Spleen (tissue), 11 donors: Measurements from ENCODE around the gene ZNF438. TPM values are rescaled to one million over a fixed set of nuclear protein-coding genes. Genes with fewer than 3 reads are reported as not detected.

Source experiments
- DNase-seq: peaks from one replicate; pipeline ENCODE4 v3.0.0-alpha.2; 2020
- H3K27ac ChIP-seq, 8 donors: fragments of 200-600 bp; sonication (generic) in 7 of 8; 1 replicate in 4 of 8; 2 replicates in 4 of 8; pipeline versions ENCODE4 v1.5.0 to v1.8.0; 2016 to 2021; ENCODE audit warnings: inconsistent platforms in 4 of 8, mild to moderate bottlenecking in 4 of 8, moderate library complexity in 1 of 8
- H3K27me3 ChIP-seq, 7 donors: fragments of 200-600 bp; sonication (generic) in 6 of 7; replicated peaks in 1 of 7; 1 replicate in 4 of 7; 2 replicates in 3 of 7; pipeline versions ENCODE4 v1.5.0 to v1.8.0; 2016 to 2021; ENCODE audit warnings: inconsistent platforms in 3 of 7, mild to moderate bottlenecking in 1 of 7
- H3K36me3 ChIP-seq, 6 donors: fragments of 200-600 bp; sonication (generic) in 5 of 6; 1 replicate in 4 of 6; 2 replicates in 2 of 6; pipeline versions ENCODE4 v1.5.0 to v1.8.0; 2016 to 2021; ENCODE audit warnings: inconsistent platforms in 2 of 6
- H3K4me1 ChIP-seq, 6 donors: fragments of 200-600 bp; sonication (generic) in 5 of 6; 1 replicate in 3 of 6; 2 replicates in 3 of 6; pipeline versions ENCODE4 v1.5.0 to v1.8.0; 2016 to 2021; ENCODE audit warnings: inconsistent platforms in 3 of 6
- H3K4me3 ChIP-seq, 8 donors: fragments of 200-600 bp; sonication (generic) in 7 of 8; 1 replicate in 4 of 8; 2 replicates in 4 of 8; pipeline versions ENCODE4 v1.5.0 to v1.8.0; 2016 to 2021; ENCODE audit warnings: inconsistent platforms in 4 of 8, mild to moderate bottlenecking in 4 of 8, moderate library complexity in 2 of 8
- H3K9me3 ChIP-seq, 8 donors: fragments of 200-600 bp; sonication (generic) in 7 of 8; 1 replicate in 4 of 8; 2 replicates in 4 of 8; pipeline versions ENCODE4 v1.5.0 to v1.8.0; 2016 to 2021; ENCODE audit warnings: inconsistent platforms in 4 of 8
- POLR2A ChIP-seq, 3 donors: fragments of 450-650 bp; IDR thresholded peaks; one replicate each; pipeline ENCODE4 v1.5.1; 2017; ENCODE audit warnings: antibody characterized with exemption in 3 of 3, mild to moderate bottlenecking in 1 of 3
- POLR2AphosphoS5 ChIP-seq, 3 donors: sonication (generic); formaldehyde crosslinking; IDR thresholded peaks; one replicate each; pipeline ENCODE4 v1.5.1; 2017; ENCODE audit warnings: antibody characterized with exemption in 3 of 3
- WGBS, 5 donors: extraction: QIAGEN DNeasy Blood & Tissue Kit in 3 of 5; methylation state at CpG; one replicate each; pipeline versions ENCODE4 v1.1.5 to v1.1.7; 2013 to 2018; 5-methylcytosine and 5-hydroxymethylcytosine counted together
- intact Hi-C: fragments of 100-400 bp; cut with DNase I; formaldehyde crosslinking; loops from one replicate; pipeline ENCODE4 v1.15.0; 2023; ENCODE audit warnings: low total_unique reads
- polyA plus RNA-seq, 3 donors: library from polyadenylated mRNA; stranded (reverse); fragments of 200-250 nt; gene quantifications; one replicate each; pipeline ENCODE4 v1.2.1, GENCODE V29; 2013
- total RNA-seq, 7 donors: library from RNA; depleted of rRNA in 3 of 7; stranded (reverse); fragments of >200 nt in 3 of 7; fragmentation: NEBNext Ultra II Directional in 4 of 7; extraction: Animal tissue kit (Norgen Biotek cat#: 25700) in 4 of 7; gene quantifications; one replicate each; pipeline versions ENCODE4 v1.1.0 to v1.2.1, GENCODE V29; 2016 to 2021
- TF ChIP-seq, protein P1 (sequence below), 11 experiments: fragments of 200-600 bp in 7 of 11; fragments of 450-650 bp in 4 of 11; sonication (generic) in 4 of 11; IDR thresholded peaks in 8 of 11; conservative IDR thresholded peaks in 3 of 11; 1 replicate in 7 of 11; 2 replicates in 4 of 11; pipeline versions ENCODE4 v1.4.0 to v1.8.0; 2016 to 2021; ENCODE audit warnings: antibody characterized with exemption in 11 of 11, inconsistent platforms in 4 of 11, mild to moderate bottlenecking in 1 of 11
- donor health status: healthy with polysubstance abuse.
- donor health status: DM: no; HTN: no; CAD: no; lungs with moderate emphysema.
- donor health status: DM: no; HTN: no; CAD: no.
- donor health status: Bipolar disorder and iron deficiency.
- donor health status: healthy.
- donor health status: DM: no; HTN: no; CAD: no.
- donor health status: DM: yes; HTN: yes; CAD: no.

ZNF438 gene
- total and polyA plus RNA-seq, 10 donors: 4.4 to 23.1 (median 13.9) TPM

DNA sequence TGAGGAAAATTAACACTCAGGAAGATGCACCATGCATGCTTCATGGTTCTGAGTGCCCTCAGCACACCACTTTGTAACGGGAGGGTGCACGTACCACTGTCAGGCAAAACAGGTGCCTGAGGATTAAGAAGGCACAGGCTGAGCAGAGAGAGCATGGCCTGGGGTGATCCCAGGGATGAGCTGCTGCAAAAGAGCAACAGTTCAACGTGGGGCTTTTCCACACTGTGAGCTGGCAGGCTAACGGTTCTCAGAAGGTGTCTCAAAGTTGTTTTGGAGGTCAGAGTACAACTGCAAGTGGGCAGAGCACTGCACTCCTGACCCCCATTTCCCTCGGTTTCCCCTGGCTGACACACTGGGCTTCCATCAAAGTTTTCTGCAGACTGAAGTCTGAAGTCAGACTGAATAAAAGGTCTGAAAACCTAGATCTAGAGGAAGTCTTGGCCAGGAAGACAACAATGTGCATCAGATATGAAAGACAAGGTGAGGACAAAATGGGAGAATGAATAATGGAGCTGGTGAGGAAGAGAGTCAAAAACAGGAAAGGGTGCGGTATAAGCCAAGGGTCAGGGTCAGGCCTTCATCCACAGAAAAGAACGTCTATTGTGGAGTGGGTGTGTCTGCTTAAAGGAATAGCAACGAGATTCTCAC is 20.5 kb downstream of the ZNF438 start:
- peak overlapping the region in 6 of 8 donors; percentile 52 to 71 (median 64) for H3K27ac ChIP-seq
- H3K4me3 ChIP-seq: no peak overlapping the region
- H3K9me3 ChIP-seq: no peaks in the 10 kb centered on the region
- no peaks in the 10 kb centered on the region for H3K27me3 ChIP-seq
- peaks cover 0 to 34% (median 9%) of the 10 kb centered on the region in 6 donors for H3K4me1 ChIP-seq
- intact Hi-C loops: no loop called here
- DNase-seq: no peak
- no peaks in the 10 kb centered on the region for H3K36me3 ChIP-seq
- 58 to 74% (median 68%) methylated on average over 8 of the region's 8 CpGs for WGBS, 5 donors
- TF ChIP-seq, protein P1, sequence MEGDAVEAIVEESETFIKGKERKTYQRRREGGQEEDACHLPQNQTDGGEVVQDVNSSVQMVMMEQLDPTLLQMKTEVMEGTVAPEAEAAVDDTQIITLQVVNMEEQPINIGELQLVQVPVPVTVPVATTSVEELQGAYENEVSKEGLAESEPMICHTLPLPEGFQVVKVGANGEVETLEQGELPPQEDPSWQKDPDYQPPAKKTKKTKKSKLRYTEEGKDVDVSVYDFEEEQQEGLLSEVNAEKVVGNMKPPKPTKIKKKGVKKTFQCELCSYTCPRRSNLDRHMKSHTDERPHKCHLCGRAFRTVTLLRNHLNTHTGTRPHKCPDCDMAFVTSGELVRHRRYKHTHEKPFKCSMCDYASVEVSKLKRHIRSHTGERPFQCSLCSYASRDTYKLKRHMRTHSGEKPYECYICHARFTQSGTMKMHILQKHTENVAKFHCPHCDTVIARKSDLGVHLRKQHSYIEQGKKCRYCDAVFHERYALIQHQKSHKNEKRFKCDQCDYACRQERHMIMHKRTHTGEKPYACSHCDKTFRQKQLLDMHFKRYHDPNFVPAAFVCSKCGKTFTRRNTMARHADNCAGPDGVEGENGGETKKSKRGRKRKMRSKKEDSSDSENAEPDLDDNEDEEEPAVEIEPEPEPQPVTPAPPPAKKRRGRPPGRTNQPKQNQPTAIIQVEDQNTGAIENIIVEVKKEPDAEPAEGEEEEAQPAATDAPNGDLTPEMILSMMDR (IDR thresholded peaks at IDR 0.05 in 8 of 11, conservative IDR thresholded peaks at IDR 0.05 in 3 of 11): no peak
- TF ChIP-seq POLR2AphosphoS5 (IDR thresholded peaks at IDR 0.05): peak in 1 of 3 donors; percentile 31

DNA sequence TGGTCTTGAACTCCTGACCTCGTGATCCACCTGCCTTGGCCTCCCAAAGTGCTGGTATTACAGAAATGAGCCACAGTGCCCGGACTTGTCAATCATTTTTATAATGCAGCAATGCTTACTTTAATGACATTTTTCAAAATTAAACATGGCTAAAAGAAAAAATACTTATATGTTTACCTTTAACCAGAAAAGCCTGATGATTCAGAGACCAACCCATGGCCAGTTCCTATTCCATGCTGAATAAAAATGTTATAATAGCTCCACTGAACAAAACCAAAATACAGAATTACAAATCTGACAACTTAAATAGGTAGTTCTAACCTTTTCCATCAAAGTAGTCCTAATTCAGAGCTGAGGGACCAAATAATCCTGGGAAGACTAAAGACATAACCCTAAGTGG is 21.6 kb downstream of the ZNF438 start:
- 90 to 96% (median 91%) methylated on average over 2 of the region's 2 CpGs for WGBS, 5 donors
- H3K9me3 ChIP-seq: no peaks in the 10 kb centered on the region
- TF ChIP-seq, protein P1 (IDR thresholded peaks at IDR 0.05 in 8 of 11, conservative IDR thresholded peaks at IDR 0.05 in 3 of 11): no peak
- TF ChIP-seq POLR2AphosphoS5 (IDR thresholded peaks at IDR 0.05) (no peak), POLR2A (IDR thresholded peaks at IDR 0.05) (no peak)
- no peaks in the 10 kb centered on the region for H3K27me3 ChIP-seq
- DNase-seq: no peak
- no peak overlapping the region for H3K4me3 ChIP-seq
- H3K36me3 ChIP-seq: no peaks in the 10 kb centered on the region
- intact Hi-C loops: no loop called here
- H3K4me1 ChIP-seq: peaks cover 0 to 44% (median 13%) of the 10 kb centered on the region in 6 donors
- peak overlapping the region in 1 of 8 donors; percentile 71 for H3K27ac ChIP-seq

DNA sequence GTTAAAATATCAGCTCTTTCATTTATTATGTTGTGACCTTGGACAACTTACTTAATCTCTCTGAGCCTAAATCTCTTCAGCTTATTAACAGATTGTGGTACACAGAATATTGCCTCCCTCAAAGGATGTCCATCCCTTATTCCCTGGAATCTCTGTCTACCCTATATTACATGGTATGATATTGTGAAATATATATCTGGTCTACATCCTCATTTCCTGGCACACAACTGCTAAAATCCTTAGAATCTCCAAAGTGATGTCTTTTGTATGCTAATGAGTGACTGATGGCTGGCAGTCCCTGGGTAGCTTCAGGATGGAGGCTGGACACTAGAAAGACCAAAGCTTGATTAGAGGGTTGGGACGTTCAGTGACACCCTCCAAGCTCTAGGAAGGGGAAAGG is 25.8 kb downstream of the ZNF438 start:
- TF ChIP-seq POLR2AphosphoS5 (IDR thresholded peaks at IDR 0.05): no peak
- TF ChIP-seq, protein P1 (IDR thresholded peaks at IDR 0.05 in 8 of 11, conservative IDR thresholded peaks at IDR 0.05 in 3 of 11): no peak
- TF ChIP-seq POLR2A (IDR thresholded peaks at IDR 0.05): no peak
- Histone ChIP-seq H3K4me3 (no peak overlapping the region), H3K36me3 (no peaks in the 10 kb centered on the region), H3K27ac (peak overlapping the region in 3 of 8 donors; percentile 3 to 74 (median 13)), H3K9me3 (no peaks in the 10 kb centered on the region), H3K4me1 (peaks cover 0 to 59% (median 20%) of the 10 kb centered on the region in 6 donors), H3K27me3 (no peaks in the 10 kb centered on the region)
- no peak for DNase-seq
- 76 to 100% (median 87%) methylated on average over 1 of the region's 1 CpG for WGBS, 5 donors
- intact Hi-C loops: no loop called here

DNA sequence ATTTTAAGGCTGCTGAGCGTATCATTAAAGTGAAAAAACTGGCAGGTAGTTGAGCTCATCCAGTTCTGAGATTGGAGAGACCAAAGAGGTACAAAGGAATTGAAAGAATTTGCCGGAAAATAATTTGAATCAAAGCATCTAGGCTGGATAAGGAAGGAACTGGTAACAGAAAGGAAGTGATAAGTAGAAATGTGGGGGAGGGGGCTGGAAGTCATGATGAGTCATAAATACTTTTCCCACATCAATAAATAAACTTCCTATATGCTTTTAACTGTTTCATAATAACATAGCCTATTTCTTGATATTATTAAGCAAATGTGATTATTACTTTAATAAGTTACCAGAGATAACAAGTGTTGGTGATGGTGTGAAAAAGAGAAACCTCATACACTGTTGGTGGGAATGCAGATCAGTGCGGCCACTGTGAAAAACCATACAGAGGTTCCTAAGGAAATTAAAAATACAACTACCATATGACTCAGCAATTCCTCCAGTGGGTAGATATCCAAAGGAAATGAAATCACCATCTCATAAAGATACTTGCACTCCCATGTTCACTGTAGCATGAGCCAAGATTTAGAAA is 27.0 kb downstream of the ZNF438 start:
- no peaks in the 10 kb centered on the region for H3K27me3 ChIP-seq
- WGBS, 5 donors: 39 to 57% (median 56%) methylated on average over 3 of the region's 3 CpGs

More for the DNA sequence above, 27.0 kb downstream of the ZNF438 start:
- intact Hi-C loops: no loop called here
- peaks cover 0 to 70% (median 25%) of the 10 kb centered on the region in 6 donors for H3K4me1 ChIP-seq
- no peak for DNase-seq
- TF ChIP-seq, protein P1 (IDR thresholded peaks at IDR 0.05 in 8 of 11, conservative IDR thresholded peaks at IDR 0.05 in 3 of 11): no peak
- TF ChIP-seq POLR2AphosphoS5 (IDR thresholded peaks at IDR 0.05) (no peak), POLR2A (IDR thresholded peaks at IDR 0.05) (no peak)
- no peak overlapping the region for H3K4me3 ChIP-seq
- peak overlapping the region in 7 of 8 donors; percentile 23 to 74 (median 66) for H3K27ac ChIP-seq
- no peaks in the 10 kb centered on the region for H3K9me3 ChIP-seq
- H3K36me3 ChIP-seq: no peaks in the 10 kb centered on the region
